GM12892 (cell line): ENCODE results near the gene EHD2.
"Not testable (repeated sequence)": the region's sequence is repeated elsewhere in the genome, so short reads cannot be mapped to it uniquely, and the experiment has no call there.

Experiments
- POLR2A ChIP-seq: IDR thresholded peaks from 2 replicates; pipeline ENCODE4 v1.6.1; 2011; ENCODE audit warnings: low read depth, low read length, control low read depth
- POLR2AphosphoS5 ChIP-seq: IDR thresholded peaks from 2 replicates; pipeline ENCODE4 v1.6.1; 2011; ENCODE audit warnings: low read depth, low read length, control low read depth
- TAF1 ChIP-seq: IDR thresholded peaks from 2 replicates; pipeline ENCODE4 v1.6.1; 2011; ENCODE audit warnings: low read depth, mild to moderate bottlenecking, control low read depth, low read length, borderline replicate concordance

- not testable (repeated sequence) for TF ChIP-seq TAF1, POLR2A, POLR2AphosphoS5
Measured at GRCh38 chr19:47789811-47790210, 76.6 kb downstream of the EHD2 start.
